ENCODE results near the gene SLC30A3. TPM values are rescaled to one million over a fixed set of nuclear protein-coding genes. Genes with fewer than 3 reads are reported as not detected.

The SLC30A3 gene
- total and polyA plus RNA-seq, 2 of the 13 experiments (the other 11 are each of a cell fraction or from before 2014, with no cell fraction given): 0.38 to 0.79 TPM

DNA sequence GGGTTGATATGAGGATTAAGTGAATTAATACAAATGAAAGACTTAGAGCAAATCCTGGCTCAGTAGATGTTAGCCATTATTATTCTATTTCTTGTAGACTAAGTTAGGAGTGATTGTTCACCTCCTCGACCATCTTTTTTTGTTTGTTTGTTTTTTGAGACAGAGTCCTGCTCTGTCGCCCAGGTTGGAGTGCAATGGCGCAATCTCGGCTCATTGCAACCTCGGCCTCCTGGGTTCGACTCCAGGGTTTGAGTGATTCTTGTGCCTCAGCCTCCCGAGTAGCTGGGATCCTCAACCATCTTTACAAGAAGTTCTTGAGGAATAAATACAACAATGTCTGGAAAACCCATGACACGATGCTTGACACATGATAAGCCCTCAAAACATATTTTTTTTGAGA lies 32.1 kb upstream of the SLC30A3 start:
- H2AFZ ChIP-seq (ENCODE audit: low read length): no peak overlapping the region
- ATAC-seq (no peak), FAIRE-seq (no peak), DNase-seq (ENCODE audit: low spot score) (no peak)
- no peaks in the 10 kb centered on the region for H4K20me1 ChIP-seq (ENCODE audit: insufficient read depth, low read length)
- H3K4me3 ChIP-seq (replicated peaks in 1 of 3; ENCODE audit: insufficient read depth in 1 of 3, low read depth in 2 of 3, low read length in 3 of 3): no peak overlapping the region
- H3K9ac ChIP-seq (ENCODE audit: insufficient read depth, low read depth, low read length): no peak overlapping the region
- H3K27ac ChIP-seq (ENCODE audit: extremely low read length, insufficient read depth, low read length): no peak overlapping the region
- peaks cover 89% of the 10 kb centered on the region for H3K4me1 ChIP-seq (ENCODE audit: insufficient read depth, low read length)
- in situ Hi-C loops (cut with HindIII; ENCODE audit: extremely low pct_ligation_motif_present, low pct_unique_long_range_greater_than_20kb) (no loop called here), intact Hi-C loops (cut with micrococcal nuclease; ENCODE audit: unreplicated experiment) (loop anchor here (5.0 kb wide), 1 partner anchor 198 kb away; no protein-coding TSS in a partner anchor)
- BruUV-seq (replicated peaks): no TSS peak
- no peak overlapping the region for H3K4me2 ChIP-seq (ENCODE audit: low read depth, low read length)
- ChIA-PET CTCF (ENCODE audit: low intra/inter-chr PET ratio, low total read pairs) (no interaction called here), POLR2A (interaction anchor here (3.3 kb wide), 1 partner anchor 7 kb away, joined by 22 read pairs; no protein-coding TSS in a partner anchor)
- TF ChIP-seq TCF7L2 (IDR thresholded peaks at IDR 0.05; ENCODE audit: low read depth, low read length): no peak
- TF ChIP-seq CEBPG (CRISPR knock-in tag; IDR thresholded peaks at IDR 0.05): peak; percentile 60
- TF ChIP-seq, protein P1, sequence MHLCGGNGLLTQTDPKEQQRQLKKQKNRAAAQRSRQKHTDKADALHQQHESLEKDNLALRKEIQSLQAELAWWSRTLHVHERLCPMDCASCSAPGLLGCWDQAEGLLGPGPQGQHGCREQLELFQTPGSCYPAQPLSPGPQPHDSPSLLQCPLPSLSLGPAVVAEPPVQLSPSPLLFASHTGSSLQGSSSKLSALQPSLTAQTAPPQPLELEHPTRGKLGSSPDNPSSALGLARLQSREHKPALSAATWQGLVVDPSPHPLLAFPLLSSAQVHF (CRISPR knock-in tag; IDR thresholded peaks at IDR 0.05): no peak
- no peak for TF ChIP-seq STAG1 (CRISPR knock-in tag; IDR thresholded peaks at IDR 0.05)
- TF ChIP-seq ZBTB1 (CRISPR knock-in tag; IDR thresholded peaks at IDR 0.05; ENCODE audit: borderline replicate concordance): no peak
- peak; percentile 45; the same call in 1 of the 2 replicates for TF ChIP-seq ZNF441 (CRISPR knock-in tag; IDR thresholded peaks at IDR 0.05; ENCODE audit: borderline replicate concordance)
- peak; percentile 51; the same call in 1 of the 2 replicates for TF ChIP-seq CEBPB (IDR thresholded peaks at IDR 0.05; ENCODE audit: borderline replicate concordance, low read depth, low read length)
- WGBS (ENCODE audit: low lambda C conversion rate): 31% methylated on average over 8 of the region's 8 CpGs
- no peaks in the 10 kb centered on the region for H3K36me3 ChIP-seq (replicated peaks in 1 of 2; ENCODE audit: control insufficient read depth in 1 of 2, insufficient read depth in 2 of 2, low read length in 2 of 2)
- H3K9me3 ChIP-seq (ENCODE audit: low read length): no peaks in the 10 kb centered on the region
- H3K79me2 ChIP-seq (ENCODE audit: insufficient read depth, low read length): no peaks in the 10 kb centered on the region
- no peaks in the 10 kb centered on the region; a peak in 1 of 5 replicates for H3K27me3 ChIP-seq (ENCODE audit: control insufficient read depth in 1 of 2, insufficient read depth in 2 of 2, low read length in 2 of 2)

DNA sequence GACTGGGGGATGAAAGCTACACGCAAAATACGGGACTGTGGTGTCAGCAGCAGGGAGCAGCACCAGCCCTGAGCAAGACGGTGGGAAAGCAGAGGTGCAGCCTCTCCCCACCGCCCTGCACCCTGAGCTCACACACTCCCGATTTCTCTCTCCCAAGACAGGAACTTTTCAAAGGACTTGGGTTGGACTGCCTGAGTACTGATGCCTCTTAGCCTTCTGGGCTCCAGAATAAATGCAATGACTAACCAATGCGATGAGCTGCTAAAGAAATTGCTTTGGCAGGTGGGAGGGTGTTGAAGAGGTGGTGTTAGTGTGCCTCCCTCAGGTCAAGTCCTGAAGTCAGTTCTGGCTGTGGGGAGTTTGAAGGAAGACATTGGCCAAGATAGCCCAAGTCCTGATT lies 29.0 kb upstream of the SLC30A3 start:
- Histone ChIP-seq H3K9ac (ENCODE audit: insufficient read depth, low read depth, low read length) (no peak overlapping the region), H3K27ac (ENCODE audit: extremely low read length, insufficient read depth, low read length) (no peak overlapping the region), H2AFZ (ENCODE audit: low read length) (no peak overlapping the region), H3K79me2 (ENCODE audit: insufficient read depth, low read length) (no peaks in the 10 kb centered on the region), H3K27me3 (ENCODE audit: control insufficient read depth in 1 of 2, insufficient read depth in 2 of 2, low read length in 2 of 2) (no peaks in the 10 kb centered on the region), H3K4me2 (ENCODE audit: low read depth, low read length) (peak overlapping the region; percentile 92), H4K20me1 (ENCODE audit: insufficient read depth, low read length) (no peaks in the 10 kb centered on the region), H3K36me3 (replicated peaks in 1 of 2; ENCODE audit: control insufficient read depth in 1 of 2, insufficient read depth in 2 of 2, low read length in 2 of 2) (no peaks in the 10 kb centered on the region), H3K9me3 (ENCODE audit: low read length) (no peaks in the 10 kb centered on the region), H3K4me3 (replicated peaks in 1 of 3; ENCODE audit: insufficient read depth in 1 of 3, low read depth in 2 of 3, low read length in 3 of 3) (peak overlapping the region; percentile 13 to 52 (median 25); a peak in 2 of 6 replicates), H3K4me1 (ENCODE audit: insufficient read depth, low read length) (peaks cover 82% of the 10 kb centered on the region)
- BruUV-seq (replicated peaks): no TSS peak
- ChIA-PET POLR2A (interaction anchor here (1.0 to 3.3 kb wide), 4 partner anchors 11 to 78 kb away, joined by 3 to 22 read pairs (median 4); no protein-coding TSS in a partner anchor), CTCF (ENCODE audit: low intra/inter-chr PET ratio, low total read pairs) (interaction anchor here (1.1 kb wide), 1 partner anchor 193 kb away, joined by 3 read pairs; no protein-coding TSS in a partner anchor)
- in situ Hi-C loops (cut with HindIII; ENCODE audit: extremely low pct_ligation_motif_present, low pct_unique_long_range_greater_than_20kb) (no loop called here), intact Hi-C loops (cut with micrococcal nuclease; ENCODE audit: unreplicated experiment) (loop anchor here (1.0 to 5.0 kb wide), 2 partner anchors 27 to 195 kb away; no protein-coding TSS in a partner anchor)
- peak; percentile 78 for ATAC-seq
- WGBS (ENCODE audit: low lambda C conversion rate): 2% methylated on average over 6 of the region's 6 CpGs
- FAIRE-seq: peak; percentile 67
- peak; percentile 44 for DNase-seq (ENCODE audit: low spot score)
- TF ChIP-seq ZNF883 (CRISPR knock-in tag; IDR thresholded peaks at IDR 0.05; ENCODE audit: not compliant biosample characterization): no peak
- TF ChIP-seq, protein P2, sequence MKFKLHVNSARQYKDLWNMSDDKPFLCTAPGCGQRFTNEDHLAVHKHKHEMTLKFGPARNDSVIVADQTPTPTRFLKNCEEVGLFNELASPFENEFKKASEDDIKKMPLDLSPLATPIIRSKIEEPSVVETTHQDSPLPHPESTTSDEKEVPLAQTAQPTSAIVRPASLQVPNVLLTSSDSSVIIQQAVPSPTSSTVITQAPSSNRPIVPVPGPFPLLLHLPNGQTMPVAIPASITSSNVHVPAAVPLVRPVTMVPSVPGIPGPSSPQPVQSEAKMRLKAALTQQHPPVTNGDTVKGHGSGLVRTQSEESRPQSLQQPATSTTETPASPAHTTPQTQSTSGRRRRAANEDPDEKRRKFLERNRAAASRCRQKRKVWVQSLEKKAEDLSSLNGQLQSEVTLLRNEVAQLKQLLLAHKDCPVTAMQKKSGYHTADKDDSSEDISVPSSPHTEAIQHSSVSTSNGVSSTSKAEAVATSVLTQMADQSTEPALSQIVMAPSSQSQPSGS (CRISPR knock-in tag; IDR thresholded peaks at IDR 0.05): peak; percentile 17; the same call in 1 of the 2 replicates
- TF ChIP-seq ZSCAN25 (CRISPR knock-in tag; IDR thresholded peaks at IDR 0.05): peak; percentile 88
- no peak for TF ChIP-seq NRL (CRISPR knock-in tag; IDR thresholded peaks at IDR 0.05; ENCODE audit: borderline replicate concordance)
- TF ChIP-seq, protein P3, sequence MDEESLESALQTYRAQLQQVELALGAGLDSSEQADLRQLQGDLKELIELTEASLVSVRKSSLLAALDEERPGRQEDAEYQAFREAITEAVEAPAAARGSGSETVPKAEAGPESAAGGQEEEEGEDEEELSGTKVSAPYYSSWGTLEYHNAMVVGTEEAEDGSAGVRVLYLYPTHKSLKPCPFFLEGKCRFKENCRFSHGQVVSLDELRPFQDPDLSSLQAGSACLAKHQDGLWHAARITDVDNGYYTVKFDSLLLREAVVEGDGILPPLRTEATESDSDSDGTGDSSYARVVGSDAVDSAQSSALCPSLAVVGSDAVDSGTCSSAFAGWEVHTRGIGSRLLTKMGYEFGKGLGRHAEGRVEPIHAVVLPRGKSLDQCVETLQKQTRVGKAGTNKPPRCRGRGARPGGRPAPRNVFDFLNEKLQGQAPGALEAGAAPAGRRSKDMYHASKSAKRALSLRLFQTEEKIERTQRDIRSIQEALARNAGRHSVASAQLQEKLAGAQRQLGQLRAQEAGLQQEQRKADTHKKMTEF (CRISPR knock-in tag; IDR thresholded peaks at IDR 0.05): no peak
- TF ChIP-seq SIN3B (IDR thresholded peaks at IDR 0.05; ENCODE audit: low read length): no peak
- TF ChIP-seq, protein P4, sequence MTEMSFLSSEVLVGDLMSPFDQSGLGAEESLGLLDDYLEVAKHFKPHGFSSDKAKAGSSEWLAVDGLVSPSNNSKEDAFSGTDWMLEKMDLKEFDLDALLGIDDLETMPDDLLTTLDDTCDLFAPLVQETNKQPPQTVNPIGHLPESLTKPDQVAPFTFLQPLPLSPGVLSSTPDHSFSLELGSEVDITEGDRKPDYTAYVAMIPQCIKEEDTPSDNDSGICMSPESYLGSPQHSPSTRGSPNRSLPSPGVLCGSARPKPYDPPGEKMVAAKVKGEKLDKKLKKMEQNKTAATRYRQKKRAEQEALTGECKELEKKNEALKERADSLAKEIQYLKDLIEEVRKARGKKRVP (CRISPR knock-in tag; IDR thresholded peaks at IDR 0.05): no peak
